MCF 10A (cell line): ENCODE data around the gene BANP. TPM values are rescaled to one million over a fixed set of nuclear protein-coding genes. Genes with fewer than 3 reads are reported as not detected.

Source experiments
- BruUV-seq: library from RNA; stranded (reverse); fragments of 400-500 nt; replicated peaks from 2 replicates; lab custom pipeline; 2021; lab: Mats Ljungman, UMichigan
- CTCF ChIA-PET: fragments of 300-600 bp; sonication (Branson Sonifier 250); formaldehyde crosslinking; extraction: SDS; loops from one replicate; lab custom pipeline; 2021; ENCODE audit warnings: antibody characterized with exemption, inconsistent platforms; lab: Yijun Ruan, JAX
- POLR2A ChIA-PET: fragments of 300-600, 350-650 bp; sonication (Branson Sonifier 250); formaldehyde crosslinking; extraction: SDS; loops from one replicate; lab custom pipeline; 2020; ENCODE audit warnings: antibody characterized with exemption, inconsistent platforms; lab: Yijun Ruan, JAX
- DNase-seq: peaks from one replicate; pipeline ENCODE4 v3.0.0-alpha.2; 2018; ENCODE audit not compliant: unreplicated experiment
- H3K27ac Mint-ChIP-seq: one replicate; pipeline ENCODE4 v1.8.0; 2022; ENCODE audit warnings: mild to moderate bottlenecking, low read depth, mixed read lengths; ENCODE audit not compliant: unreplicated experiment
- H3K27me3 Mint-ChIP-seq: one replicate; pipeline ENCODE4 v1.8.0; 2022; ENCODE audit warnings: mixed read lengths; ENCODE audit not compliant: insufficient read depth, unreplicated experiment
- H3K36me3 Mint-ChIP-seq: one replicate; pipeline ENCODE4 v1.8.0; 2022; ENCODE audit warnings: mild to moderate bottlenecking, moderate library complexity, mixed read lengths; ENCODE audit not compliant: insufficient read depth, unreplicated experiment
- H3K4me1 Mint-ChIP-seq: one replicate; pipeline ENCODE4 v1.8.0; 2022; ENCODE audit warnings: mixed read lengths; ENCODE audit not compliant: insufficient read depth, unreplicated experiment
- H3K4me3 Mint-ChIP-seq: one replicate; pipeline ENCODE4 v1.8.0; 2022; ENCODE audit warnings: mild to moderate bottlenecking, moderate library complexity, mixed read lengths; ENCODE audit not compliant: unreplicated experiment
- H3K9me3 Mint-ChIP-seq: one replicate; pipeline ENCODE4 v1.8.0; 2022; ENCODE audit warnings: mixed read lengths; ENCODE audit not compliant: unreplicated experiment
- intact Hi-C: fragments of 100-400 bp; cut with micrococcal nuclease; formaldehyde crosslinking; loops from 2 replicates; pipeline ENCODE4 v1.14.1; 2022
- total RNA-seq: library from RNA; stranded (reverse); gene quantifications from 2 replicates; pipeline ENCODE4 v1.2.3, GENCODE V29; 2022
- TF ChIP-seq, protein P1 (sequence below): fragments of 200-600 bp; IDR thresholded peaks from one replicate; pipeline ENCODE4 v1.8.0; 2022; ENCODE audit warnings: antibody characterized with exemption, mild to moderate bottlenecking; ENCODE audit not compliant: unreplicated experiment

The BANP gene
- total RNA-seq, 1 experiment from 2014 or later, result 38.2 TPM

DNA sequence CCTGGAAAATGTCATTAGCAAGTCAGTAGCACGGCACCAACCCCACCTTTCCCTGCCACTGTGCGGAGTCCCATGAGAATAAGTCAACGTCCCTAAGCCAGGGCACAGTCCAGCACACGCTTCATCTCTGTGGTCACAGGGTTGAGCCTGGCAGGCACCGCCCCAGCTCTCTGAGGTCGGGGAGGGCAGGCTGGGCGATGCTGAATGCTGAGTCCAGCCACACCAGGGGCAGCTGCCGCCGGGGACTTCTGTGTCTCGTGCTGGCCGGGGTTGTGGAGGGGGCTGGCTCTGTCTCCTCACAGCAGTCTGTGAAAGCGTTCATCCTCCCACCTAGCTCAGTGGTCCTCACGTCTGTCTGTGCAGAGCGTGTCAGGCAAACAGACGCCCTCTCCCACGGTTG is 53.2 kb downstream of the BANP start:
- Mint-ChIP-seq H3K27ac (no peak overlapping the region), H3K4me1 (no peaks in the 10 kb centered on the region), H3K36me3 (peaks cover 46% of the 10 kb centered on the region), H3K9me3 (no peaks in the 10 kb centered on the region), H3K27me3 (no peaks in the 10 kb centered on the region), H3K4me3 (no peak overlapping the region)
- POLR2A ChIA-PET, result no interaction called here
- intact Hi-C loops, result no loop called here
- DNase-seq, result no peak
- TF ChIP-seq, protein P1, sequence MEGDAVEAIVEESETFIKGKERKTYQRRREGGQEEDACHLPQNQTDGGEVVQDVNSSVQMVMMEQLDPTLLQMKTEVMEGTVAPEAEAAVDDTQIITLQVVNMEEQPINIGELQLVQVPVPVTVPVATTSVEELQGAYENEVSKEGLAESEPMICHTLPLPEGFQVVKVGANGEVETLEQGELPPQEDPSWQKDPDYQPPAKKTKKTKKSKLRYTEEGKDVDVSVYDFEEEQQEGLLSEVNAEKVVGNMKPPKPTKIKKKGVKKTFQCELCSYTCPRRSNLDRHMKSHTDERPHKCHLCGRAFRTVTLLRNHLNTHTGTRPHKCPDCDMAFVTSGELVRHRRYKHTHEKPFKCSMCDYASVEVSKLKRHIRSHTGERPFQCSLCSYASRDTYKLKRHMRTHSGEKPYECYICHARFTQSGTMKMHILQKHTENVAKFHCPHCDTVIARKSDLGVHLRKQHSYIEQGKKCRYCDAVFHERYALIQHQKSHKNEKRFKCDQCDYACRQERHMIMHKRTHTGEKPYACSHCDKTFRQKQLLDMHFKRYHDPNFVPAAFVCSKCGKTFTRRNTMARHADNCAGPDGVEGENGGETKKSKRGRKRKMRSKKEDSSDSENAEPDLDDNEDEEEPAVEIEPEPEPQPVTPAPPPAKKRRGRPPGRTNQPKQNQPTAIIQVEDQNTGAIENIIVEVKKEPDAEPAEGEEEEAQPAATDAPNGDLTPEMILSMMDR, result no peak
- CTCF ChIA-PET, result no interaction called here
- no TSS peak for BruUV-seq

DNA sequence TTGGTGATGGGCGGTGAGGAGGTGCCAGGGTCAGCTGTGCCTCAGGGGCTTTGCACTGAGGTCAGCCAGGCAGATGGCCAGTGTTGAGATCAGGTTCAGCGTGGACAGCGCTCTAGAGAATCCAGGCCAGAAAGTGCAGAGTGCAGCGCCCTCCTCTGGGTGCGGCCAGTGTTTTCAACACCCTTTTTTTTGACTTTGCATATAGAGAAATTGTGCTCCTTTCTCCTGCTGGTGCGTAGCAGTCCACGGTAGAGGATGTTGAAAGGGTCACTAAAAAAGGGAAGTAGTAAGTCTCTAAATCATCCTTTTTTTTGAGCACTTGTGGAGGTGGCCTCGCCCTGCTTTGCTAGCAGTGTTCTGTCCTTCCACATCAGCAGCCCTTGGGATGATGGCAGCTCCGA is 53.9 kb downstream of the BANP start:
- ChIA-PET POLR2A (no interaction called here), CTCF (no interaction called here)
- Mint-ChIP-seq H3K4me3 (no peak overlapping the region), H3K27ac (no peak overlapping the region), H3K36me3 (peaks cover 46% of the 10 kb centered on the region), H3K9me3 (no peaks in the 10 kb centered on the region), H3K4me1 (no peaks in the 10 kb centered on the region), H3K27me3 (no peaks in the 10 kb centered on the region)
- TF ChIP-seq, protein P1, result no peak
- intact Hi-C loops, result no loop called here
- BruUV-seq, result no TSS peak
- DNase-seq, result no peak

DNA sequence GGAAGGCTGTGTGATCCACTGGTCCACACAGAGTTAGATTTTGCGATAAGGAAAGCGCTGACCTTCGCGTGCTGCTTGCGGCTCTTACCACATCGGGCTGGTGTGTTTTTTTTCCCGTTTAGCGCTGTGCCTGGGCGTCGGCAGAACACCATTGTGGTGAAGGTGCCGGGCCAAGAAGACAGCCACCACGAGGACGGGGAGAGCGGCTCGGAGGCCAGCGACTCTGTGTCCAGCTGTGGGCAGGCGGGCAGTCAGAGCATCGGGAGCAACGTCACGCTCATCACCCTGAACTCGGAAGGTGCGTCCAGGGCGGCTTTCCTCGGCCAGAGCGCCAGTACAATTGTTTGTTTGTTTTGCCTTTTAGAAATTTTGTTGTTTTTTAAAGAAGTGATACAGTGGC is 54.7 kb downstream of the BANP start:
- Mint-ChIP-seq H3K36me3 (peaks cover 46% of the 10 kb centered on the region), H3K9me3 (no peaks in the 10 kb centered on the region), H3K4me1 (no peaks in the 10 kb centered on the region), H3K27me3 (no peaks in the 10 kb centered on the region), H3K4me3 (no peak overlapping the region), H3K27ac (no peak overlapping the region)
- no peak for DNase-seq
- TF ChIP-seq, protein P1, result no peak
- BruUV-seq, result no TSS peak
- intact Hi-C loops, result no loop called here
- CTCF ChIA-PET, result no interaction called here
- POLR2A ChIA-PET, result no interaction called here

DNA sequence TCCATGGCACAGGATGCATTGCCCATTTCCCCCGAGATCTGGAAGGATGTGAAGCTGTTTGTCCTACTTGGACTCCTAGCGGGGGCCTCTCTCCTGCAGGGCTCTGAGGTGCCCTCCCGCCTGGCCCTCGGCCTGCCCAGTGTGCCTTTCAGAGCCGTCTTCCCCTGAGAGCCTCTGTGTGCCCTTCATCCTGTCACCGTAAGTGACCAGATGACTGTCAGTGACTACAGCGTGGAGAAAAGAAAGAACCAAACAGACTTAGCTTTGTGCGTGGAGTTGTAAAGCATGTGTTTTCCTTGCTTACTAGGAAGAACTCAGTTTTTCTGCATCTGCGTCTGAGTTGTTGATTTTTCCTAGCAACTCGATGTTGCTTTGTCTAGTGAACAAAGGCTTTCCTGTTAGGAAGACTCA is 56.1 kb downstream of the BANP start:
- intact Hi-C loops, result no loop called here
- BruUV-seq, result no TSS peak
- no peak overlapping the region for H3K4me3 Mint-ChIP-seq
- H3K27me3 Mint-ChIP-seq, result no peaks in the 10 kb centered on the region
- no peak for DNase-seq
- no peaks in the 10 kb centered on the region for H3K9me3 Mint-ChIP-seq
- ChIA-PET POLR2A (interaction anchor here (0.6 kb wide), 1 partner anchor 560 kb away, joined by 3 read pairs; no protein-coding TSS in a partner anchor), CTCF (interaction anchor here (0.8 kb wide), 1 partner anchor 648 kb away, joined by 3 read pairs; no protein-coding TSS in a partner anchor)
- TF ChIP-seq, protein P1, result no peak
- peaks cover 44% of the 10 kb centered on the region for H3K36me3 Mint-ChIP-seq
- no peaks in the 10 kb centered on the region for H3K4me1 Mint-ChIP-seq
- H3K27ac Mint-ChIP-seq, result no peak overlapping the region
